Effector memory CD4-positive, alpha-beta T cell (primary cell): Measurements from ENCODE around the gene DHX38.

ENCODE experiments used
- DNase-seq, 3 donors: peaks; one replicate each; pipeline ENCODE4 v3.0.0-alpha.2; 2020
- H3K27ac ChIP-seq: 2 replicates; pipeline ENCODE4 v1.7.0; 2013; ENCODE audit warnings: mild to moderate bottlenecking, low read length, moderate library complexity; ENCODE audit not compliant: insufficient read depth, poor library complexity, severe bottlenecking
- H3K27me3 ChIP-seq: replicated peaks from 2 replicates; pipeline ENCODE4 v1.7.0; 2013; ENCODE audit warnings: mild to moderate bottlenecking, low read length; ENCODE audit not compliant: insufficient read depth, control insufficient read depth, poor library complexity, severe bottlenecking
- H3K36me3 ChIP-seq: 2 replicates; pipeline ENCODE4 v1.7.0; 2013; ENCODE audit warnings: mild to moderate bottlenecking, low read length, moderate library complexity; ENCODE audit not compliant: control insufficient read depth, insufficient read depth
- H3K4me1 ChIP-seq: 2 replicates; pipeline ENCODE4 v1.7.0; 2013; ENCODE audit warnings: low read length, mild to moderate bottlenecking; ENCODE audit not compliant: control insufficient read depth, insufficient read depth, poor library complexity, severe bottlenecking
- H3K4me3 ChIP-seq: 2 replicates; pipeline ENCODE4 v1.7.0; 2013; ENCODE audit warnings: low read length, low read depth, mild to moderate bottlenecking; ENCODE audit not compliant: insufficient read depth, poor library complexity, severe bottlenecking
- H3K9me3 ChIP-seq: 2 replicates; pipeline ENCODE4 v1.7.0; 2013; ENCODE audit warnings: mild to moderate bottlenecking, low read length, moderate library complexity; ENCODE audit not compliant: control insufficient read depth

The DHX38 gene

GRCh38 chr16:72159801-72160200 lies 66.2 kb downstream of the DHX38 start:
- no peak for DNase-seq
- Histone ChIP-seq H3K9me3 (no peaks in the 10 kb centered on the region), H3K4me1 (no peaks in the 10 kb centered on the region), H3K36me3 (no peaks in the 10 kb centered on the region), H3K27ac (no peak overlapping the region), H3K27me3 (peaks cover 2% of the 10 kb centered on the region), H3K4me3 (no peak overlapping the region)

GRCh38 chr16:72162105-72162692 lies 68.6 kb downstream of the DHX38 start:
- H3K27ac ChIP-seq, result no peak overlapping the region
- H3K36me3 ChIP-seq, result no peaks in the 10 kb centered on the region

More at GRCh38 chr16:72162105-72162692, 68.6 kb downstream of the DHX38 start:
- Histone ChIP-seq H3K27me3 (no peaks in the 10 kb centered on the region), H3K4me3 (no peak overlapping the region), H3K4me1 (no peaks in the 10 kb centered on the region), H3K9me3 (no peaks in the 10 kb centered on the region)
- DNase-seq, result no peak
